ENCODE results near the gene TCERG1L. TPM values are rescaled to one million over a fixed set of nuclear protein-coding genes. Genes with fewer than 3 reads are reported as not detected.

The TCERG1L gene
- total RNA-seq, 4 donors from 2014 or later: 0.42 to 1.3 TPM; not detected in 2

DNA sequence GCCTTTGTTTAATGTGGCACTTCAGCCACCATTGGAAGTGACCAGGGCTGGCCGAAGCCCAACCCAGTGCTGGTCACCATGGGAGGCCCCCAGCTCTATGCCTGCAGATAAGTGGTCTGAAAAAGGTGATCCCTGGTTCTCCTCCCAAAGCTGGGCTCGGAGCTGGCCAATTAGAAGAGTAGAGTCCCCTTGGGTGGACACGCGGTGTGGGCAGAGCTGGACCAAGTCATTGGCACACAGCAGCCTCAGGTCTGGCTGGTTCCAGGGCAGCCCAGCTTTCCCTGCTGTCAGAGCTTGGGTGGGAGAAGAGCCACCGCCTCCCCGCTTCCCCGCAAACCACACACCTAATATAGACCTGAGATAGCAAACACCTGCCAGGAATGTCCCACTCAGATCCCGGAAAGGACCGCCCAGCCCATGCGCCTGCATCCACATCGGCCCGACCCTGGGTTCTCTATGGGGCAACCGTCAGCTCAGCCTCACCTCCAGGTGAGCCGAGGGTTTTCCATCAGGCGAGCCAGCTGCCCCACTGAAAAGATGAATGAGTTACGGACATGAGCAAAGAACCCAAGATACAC, 84.3 kb downstream of the TCERG1L start:
- Histone ChIP-seq H3K4me3 (no peak overlapping the region), H3K4me1 (no peaks in the 10 kb centered on the region), H3K36me3 (no peaks in the 10 kb centered on the region), H3K27ac (no peak overlapping the region), H3K27me3 (no peaks in the 10 kb centered on the region), H3K9me3 (peaks cover 0 to 14% (median 0%) of the 10 kb centered on the region in 4 donors)
- DNase-seq (ENCODE audit: low spot score in 2 of 2): no peak
- WGBS, 2 donors: 90 to 92% methylated on average over 16 of the region's 16 CpGs
- TF ChIP-seq EP300 (IDR thresholded peaks at IDR 0.05) (no peak), POLR2A (IDR thresholded peaks at IDR 0.05) (no peak)
- TF ChIP-seq, protein P1, sequence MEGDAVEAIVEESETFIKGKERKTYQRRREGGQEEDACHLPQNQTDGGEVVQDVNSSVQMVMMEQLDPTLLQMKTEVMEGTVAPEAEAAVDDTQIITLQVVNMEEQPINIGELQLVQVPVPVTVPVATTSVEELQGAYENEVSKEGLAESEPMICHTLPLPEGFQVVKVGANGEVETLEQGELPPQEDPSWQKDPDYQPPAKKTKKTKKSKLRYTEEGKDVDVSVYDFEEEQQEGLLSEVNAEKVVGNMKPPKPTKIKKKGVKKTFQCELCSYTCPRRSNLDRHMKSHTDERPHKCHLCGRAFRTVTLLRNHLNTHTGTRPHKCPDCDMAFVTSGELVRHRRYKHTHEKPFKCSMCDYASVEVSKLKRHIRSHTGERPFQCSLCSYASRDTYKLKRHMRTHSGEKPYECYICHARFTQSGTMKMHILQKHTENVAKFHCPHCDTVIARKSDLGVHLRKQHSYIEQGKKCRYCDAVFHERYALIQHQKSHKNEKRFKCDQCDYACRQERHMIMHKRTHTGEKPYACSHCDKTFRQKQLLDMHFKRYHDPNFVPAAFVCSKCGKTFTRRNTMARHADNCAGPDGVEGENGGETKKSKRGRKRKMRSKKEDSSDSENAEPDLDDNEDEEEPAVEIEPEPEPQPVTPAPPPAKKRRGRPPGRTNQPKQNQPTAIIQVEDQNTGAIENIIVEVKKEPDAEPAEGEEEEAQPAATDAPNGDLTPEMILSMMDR (IDR thresholded peaks at IDR 0.05): no peak

DNA sequence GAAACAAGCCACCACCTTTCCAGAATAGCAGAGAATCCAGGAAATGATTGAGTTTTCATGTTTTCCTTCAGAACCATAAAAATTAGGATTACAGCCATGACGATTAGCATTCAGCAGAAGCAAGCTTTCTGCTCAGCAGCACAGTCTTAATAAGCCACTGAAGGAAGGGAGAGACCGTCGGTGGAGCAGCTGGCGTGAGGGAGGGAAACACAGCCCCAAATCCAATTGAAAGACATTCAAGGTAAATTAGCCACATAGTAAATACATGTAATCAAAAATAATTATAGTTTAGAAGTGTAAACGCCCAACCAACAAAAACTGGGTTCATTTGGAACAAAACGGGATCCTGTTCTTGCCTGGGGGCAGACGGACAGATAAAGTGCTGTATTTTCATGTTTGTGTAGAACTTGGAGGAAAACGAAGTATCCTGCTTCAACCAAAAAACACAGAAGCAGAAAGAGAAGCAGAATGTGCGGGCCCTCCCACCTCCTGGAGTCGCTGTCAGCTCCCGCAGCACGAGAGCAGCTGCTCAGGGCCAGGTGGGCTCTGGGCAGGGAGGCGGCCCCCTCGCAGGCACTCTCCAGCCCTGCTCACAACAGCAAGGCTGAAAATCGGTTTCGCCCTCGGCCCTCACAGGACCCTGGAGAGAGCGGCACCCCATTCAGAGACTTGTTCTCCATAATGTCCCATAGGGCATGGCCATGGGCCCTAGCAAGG, 84.9 kb downstream of the TCERG1L start:
- no peaks in the 10 kb centered on the region for H3K36me3 ChIP-seq
- no peak for TF ChIP-seq EP300 (IDR thresholded peaks at IDR 0.05)
- no peak for TF ChIP-seq POLR2A (IDR thresholded peaks at IDR 0.05)
- TF ChIP-seq, protein P1 (IDR thresholded peaks at IDR 0.05): no peak
- H3K9me3 ChIP-seq: peaks cover 0 to 14% (median 0%) of the 10 kb centered on the region in 4 donors
- no peak for DNase-seq (ENCODE audit: low spot score in 2 of 2)
- 64 to 68% methylated on average over 16 to 17 of the region's 18 CpGs for WGBS, 2 donors
- H3K4me1 ChIP-seq: no peaks in the 10 kb centered on the region
- H3K27ac ChIP-seq: no peak overlapping the region
- no peaks in the 10 kb centered on the region for H3K27me3 ChIP-seq
- no peak overlapping the region for H3K4me3 ChIP-seq

DNA sequence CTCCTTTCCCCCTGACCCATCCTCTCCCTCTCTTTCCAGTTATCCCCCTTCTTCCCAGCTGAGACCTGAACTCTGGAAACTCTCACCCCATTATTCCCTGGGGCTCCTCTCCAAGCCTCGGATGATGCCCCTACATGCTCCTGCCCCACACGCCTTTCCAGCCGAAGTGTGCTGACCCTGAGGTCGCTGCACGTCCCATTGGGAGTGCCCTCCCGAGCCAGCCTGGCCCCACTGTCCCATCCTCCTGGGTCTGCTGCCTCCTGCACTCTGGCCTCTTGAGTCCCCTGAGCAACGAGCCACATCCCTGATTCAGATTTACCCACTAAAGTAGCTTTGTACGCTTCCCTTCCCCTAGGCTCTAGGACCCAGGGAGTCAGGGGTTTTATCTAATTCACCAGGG, 87.4 kb downstream of the TCERG1L start:
- WGBS, 2 donors: 50 to 54% methylated on average over 8 of the region's 8 CpGs
- TF ChIP-seq, protein P1 (IDR thresholded peaks at IDR 0.05): no peak
- TF ChIP-seq POLR2A (IDR thresholded peaks at IDR 0.05) (no peak), EP300 (IDR thresholded peaks at IDR 0.05) (no peak)
- no peak overlapping the region for H3K4me3 ChIP-seq
- no peak overlapping the region for H3K27ac ChIP-seq
- no peak for DNase-seq (ENCODE audit: low spot score in 2 of 2)
- no peaks in the 10 kb centered on the region for H3K27me3 ChIP-seq
- H3K36me3 ChIP-seq: no peaks in the 10 kb centered on the region
- H3K4me1 ChIP-seq: no peaks in the 10 kb centered on the region
- peaks cover 0 to 6% (median 0%) of the 10 kb centered on the region in 4 donors for H3K9me3 ChIP-seq

DNA sequence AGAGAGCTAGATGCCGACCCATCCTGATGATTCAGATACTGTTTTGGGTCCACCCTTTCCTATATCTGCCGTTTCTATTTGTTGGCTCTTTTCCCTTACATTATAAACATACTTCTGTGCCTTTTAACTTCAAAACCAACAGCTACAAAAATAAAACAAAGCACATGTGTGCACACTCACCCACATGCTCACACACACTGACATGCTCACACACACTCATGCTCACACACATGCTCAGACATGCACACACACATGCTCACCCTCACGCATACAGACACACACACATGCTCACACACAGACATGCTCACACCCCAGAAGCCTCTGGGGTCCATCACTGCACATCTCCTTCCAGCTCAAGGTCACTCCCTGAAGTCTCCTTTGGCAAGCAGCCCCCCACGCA, 88.1 kb downstream of the TCERG1L start:
- 50 to 59% methylated on average over 4 of the region's 4 CpGs for WGBS, 2 donors
- H3K27me3 ChIP-seq: no peaks in the 10 kb centered on the region

DNA sequence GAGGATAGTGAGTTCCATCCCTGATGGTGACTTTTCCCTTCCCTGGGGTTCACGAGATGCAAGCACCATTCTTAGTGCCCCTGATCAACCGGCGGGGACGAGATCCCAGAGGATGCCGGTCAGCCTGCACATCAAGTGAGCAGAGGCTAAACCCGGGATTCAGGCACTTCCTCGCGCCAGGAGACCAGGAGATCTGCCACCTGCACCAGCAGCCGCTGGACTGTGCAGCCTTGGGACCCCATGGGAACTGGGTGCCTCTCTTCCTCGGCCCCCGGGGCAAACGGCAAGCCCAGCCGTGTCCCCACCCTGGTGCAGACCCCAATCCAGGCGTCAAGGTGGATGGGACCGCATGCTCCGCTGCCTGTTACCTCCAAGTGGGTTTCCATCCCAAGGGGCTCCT, 88.5 kb downstream of the TCERG1L start:
- Histone ChIP-seq H3K27me3 (no peaks in the 10 kb centered on the region), H3K27ac (no peak overlapping the region), H3K36me3 (no peaks in the 10 kb centered on the region), H3K9me3 (peaks cover 0 to 6% (median 0%) of the 10 kb centered on the region in 4 donors), H3K4me3 (no peak overlapping the region), H3K4me1 (no peaks in the 10 kb centered on the region)
- no peak for DNase-seq (ENCODE audit: low spot score in 2 of 2)
- 85 to 88% methylated on average over 7 to 16 of the region's 16 CpGs for WGBS, 2 donors
- no peak for TF ChIP-seq POLR2A (IDR thresholded peaks at IDR 0.05)
- no peak for TF ChIP-seq EP300 (IDR thresholded peaks at IDR 0.05)
- TF ChIP-seq, protein P1 (IDR thresholded peaks at IDR 0.05): no peak

More for the DNA sequence above, 88.1 kb downstream of the TCERG1L start:
- TF ChIP-seq, protein P1 (IDR thresholded peaks at IDR 0.05): no peak
- TF ChIP-seq POLR2A (IDR thresholded peaks at IDR 0.05): no peak
- no peak for TF ChIP-seq EP300 (IDR thresholded peaks at IDR 0.05)
- Histone ChIP-seq H3K4me3 (no peak overlapping the region), H3K4me1 (no peaks in the 10 kb centered on the region), H3K36me3 (no peaks in the 10 kb centered on the region), H3K27ac (no peak overlapping the region), H3K9me3 (peaks cover 0 to 6% (median 0%) of the 10 kb centered on the region in 4 donors)
- no peak for DNase-seq (ENCODE audit: low spot score in 2 of 2)

All from tibial nerve (tissue), 4 donors.